ENCODE measurements around the gene PIK3CD. TPM values are rescaled to one million over a fixed set of nuclear protein-coding genes. Genes with fewer than 3 reads are reported as not detected.

The PIK3CD gene
- total and polyA plus RNA-seq, 2 of the 4 experiments (the other 2 are of a cell fraction), result 5.0 to 12.1 TPM

- H3K23ac ChIP-seq (ENCODE audit: low read depth, low read length), result no peak overlapping the region
- H3K9ac ChIP-seq (ENCODE audit: low read depth, low read length), result no peak overlapping the region
- H4K91ac ChIP-seq (ENCODE audit: insufficient read depth, low read depth, low read length), result no peak overlapping the region
- H3K27me3 ChIP-seq (ENCODE audit: control insufficient read depth, insufficient read depth, low read length), result no peaks in the 10 kb centered on the region; the same call in 1 of the 2 replicates
- H3K9me3 ChIP-seq (ENCODE audit: control insufficient read depth, insufficient read depth, low read length), result no peaks in the 10 kb centered on the region
- no peak overlapping the region for H2AFZ ChIP-seq (replicated peaks; ENCODE audit: low read length, poor library complexity)
- H2BK5ac ChIP-seq (ENCODE audit: low read depth, low read length, poor library complexity, severe bottlenecking), result no peak overlapping the region
- dilution Hi-C loops (cut with HindIII; ENCODE audit: low sequenced_read_pairs, unreplicated experiment), result no loop called here
- H3K14ac ChIP-seq (replicated peaks; ENCODE audit: low read depth, low read length), result no peak overlapping the region
- in situ Hi-C loops (cut with MboI; ENCODE audit: low sequenced_read_pairs), result no loop called here
- no peak overlapping the region for H3K18ac ChIP-seq (ENCODE audit: low read depth, low read length)
- H3K4me1 ChIP-seq (ENCODE audit: control insufficient read depth, insufficient read depth, low read length), result peaks cover 9% of the 10 kb centered on the region
- H3K79me1 ChIP-seq (ENCODE audit: low read depth in 1 of 2, low read length in 2 of 2), result no peaks in the 10 kb centered on the region; a peak in 1 of 4 replicates
- H3K9me1 ChIP-seq (ENCODE audit: insufficient read depth, low read length), result no peaks in the 10 kb centered on the region
- no peak overlapping the region for H3K4me2 ChIP-seq (ENCODE audit: low read depth, low read length)
- no peak overlapping the region for H2AK5ac ChIP-seq (ENCODE audit: low read depth, low read length)
- no peak overlapping the region for H2BK15ac ChIP-seq (ENCODE audit: low read depth, low read length)
- no peak for ATAC-seq (ENCODE audit: low read depth)
- CTCF ChIA-PET, result no interaction called here
- H4K20me1 ChIP-seq (ENCODE audit: insufficient read depth, low read length), result no peaks in the 10 kb centered on the region
- WGBS, 2 experiments (ENCODE audit: extremely low coverage in 2 of 2, insufficient read length in 1 of 2), result 100% methylated on average over 1 of the region's 2 CpGs; no CpG with 5 or more reads in 1 of the 2 experiments
- TF ChIP-seq POLR2A (IDR thresholded peaks at IDR 0.05; ENCODE audit: low read depth, low read length) (no peak), CHD1 (IDR thresholded peaks at IDR 0.05; ENCODE audit: low read depth, low read length) (no peak), MAZ (IDR thresholded peaks at IDR 0.05; ENCODE audit: borderline replicate concordance, low read depth, low read length) (no peak), RFX5 (IDR thresholded peaks at IDR 0.05; ENCODE audit: low read depth, low read length) (no peak), ELK1 (IDR thresholded peaks at IDR 0.05; ENCODE audit: borderline replicate concordance, low read depth, low read length) (no peak), USF2 (IDR thresholded peaks at IDR 0.05; ENCODE audit: low read depth, low read length) (no peak), SMC3 (IDR thresholded peaks at IDR 0.05; ENCODE audit: low read depth, low read length) (no peak)
- H2BK120ac ChIP-seq (ENCODE audit: low read depth, low read length), result no peak overlapping the region
- no peak for DNase-seq
- H2AK9ac ChIP-seq (replicated peaks; ENCODE audit: low read depth, low read length, poor library complexity), result no peak overlapping the region
- no peak overlapping the region for H3K27ac ChIP-seq (ENCODE audit: insufficient read depth, low read length)
- intact Hi-C loops (cut with micrococcal nuclease), result no loop called here
- H3K36me3 ChIP-seq (ENCODE audit: control insufficient read depth, insufficient read depth, low read length), result no peaks in the 10 kb centered on the region
- no peak overlapping the region for H4K5ac ChIP-seq (ENCODE audit: low read depth, low read length)
- BruUV-seq (replicated peaks), result no TSS peak
- H3K4me3 ChIP-seq (ENCODE audit: insufficient read depth, low read depth, low read length), result no peak overlapping the region
- POLR2A ChIA-PET (ENCODE audit: unreplicated experiment), result no interaction called here
- H2BK20ac ChIP-seq (ENCODE audit: low read depth, low read length), result no peak overlapping the region
- no peak overlapping the region for H3K4ac ChIP-seq (ENCODE audit: low read depth, low read length)
- no peak overlapping the region for H3K56ac ChIP-seq (ENCODE audit: extremely low read depth, insufficient read depth, low read length)
- H4K8ac ChIP-seq (ENCODE audit: low read depth in 2 of 2, low read length in 2 of 2), result no peak overlapping the region
These were observed 18.6 kb downstream of the PIK3CD start for GRCh38 chr1:9670085-9670484.

Measured in IMR-90 (cell line).